H9 (cell line): ENCODE results near the gene FAM149A. TPM values are rescaled to one million over a fixed set of nuclear protein-coding genes. Genes with fewer than 3 reads are reported as not detected.

Source experiments
- DNase-seq: peaks from one replicate; pipeline ENCODE4 v3.0.0-alpha.2; 2017
- H2AFZ ChIP-seq: one replicate; pipeline ENCODE4 v1.6.1; 2013; ENCODE audit warnings: mild to moderate bottlenecking, low read length, control low read depth, moderate library complexity
- H2AK5ac ChIP-seq: 2 replicates; pipeline ENCODE4 v1.6.1; 2013; ENCODE audit warnings: low read length, control low read depth, mixed read lengths; ENCODE audit not compliant: insufficient read length
- H2BK120ac ChIP-seq: one replicate; pipeline ENCODE4 v1.6.1; 2013; ENCODE audit warnings: low read depth, mild to moderate bottlenecking, low read length, control low read depth, inconsistent platforms; ENCODE audit not compliant: poor library complexity, severe bottlenecking
- H2BK12ac ChIP-seq: 2 replicates; pipeline ENCODE4 v1.6.1; 2013; ENCODE audit warnings: low read length, control low read depth, mixed read lengths, low read depth; ENCODE audit not compliant: insufficient read length
- H2BK15ac ChIP-seq: 2 replicates; pipeline ENCODE4 v1.6.1; 2013; ENCODE audit warnings: low read depth, low read length, control low read depth
- H2BK20ac ChIP-seq: one replicate; pipeline ENCODE4 v1.6.1; 2013; ENCODE audit warnings: low read depth, mild to moderate bottlenecking, low read length, control low read depth, inconsistent platforms; ENCODE audit not compliant: poor library complexity, severe bottlenecking
- H2BK5ac ChIP-seq: 2 replicates; pipeline ENCODE4 v1.6.1; 2013; ENCODE audit warnings: low read length, control low read depth, mixed read lengths; ENCODE audit not compliant: insufficient read length
- H3K14ac ChIP-seq: 2 replicates; pipeline ENCODE4 v1.6.1; 2013; ENCODE audit warnings: low read length, control low read depth; ENCODE audit not compliant: insufficient read depth
- H3K18ac ChIP-seq: 2 replicates; pipeline ENCODE4 v1.6.1; 2013; ENCODE audit warnings: low read depth, mild to moderate bottlenecking, mixed read lengths, low read length, control low read depth; ENCODE audit not compliant: insufficient read length
- H3K23ac ChIP-seq: 2 replicates; pipeline ENCODE4 v1.6.1; 2013; ENCODE audit warnings: low read length, control low read depth, mixed read lengths, low read depth; ENCODE audit not compliant: insufficient read length
- H3K23me2 ChIP-seq: 2 replicates; pipeline ENCODE4 v1.6.1; 2013; ENCODE audit warnings: low read depth, mild to moderate bottlenecking, mixed read lengths, low read length, control low read depth; ENCODE audit not compliant: insufficient read length, poor library complexity, severe bottlenecking
- H3K27ac ChIP-seq: 2 replicates; pipeline ENCODE4 v1.5.1; 2013; ENCODE audit warnings: low read length, control low read depth, mixed read lengths, low read depth; ENCODE audit not compliant: insufficient read length
- H3K27me3 ChIP-seq: 2 replicates; pipeline ENCODE4 v1.6.1; 2013; ENCODE audit warnings: low read length, control low read depth, inconsistent platforms; ENCODE audit not compliant: insufficient read depth
- H3K4ac ChIP-seq: 2 replicates; pipeline ENCODE4 v1.6.1; 2013; ENCODE audit warnings: low read depth, mild to moderate bottlenecking, control low read depth, inconsistent platforms, low read length, moderate library complexity
- H3K4me1 ChIP-seq: 2 replicates; pipeline ENCODE4 v1.6.1; 2013; ENCODE audit warnings: low read length, control low read depth, inconsistent platforms; ENCODE audit not compliant: insufficient read depth
- H3K4me2 ChIP-seq: 2 replicates; pipeline ENCODE4 v1.6.1; 2013; ENCODE audit warnings: low read length, control low read depth, mixed read lengths; ENCODE audit not compliant: insufficient read length, insufficient read depth
- H3K56ac ChIP-seq: 2 replicates; pipeline ENCODE4 v1.6.1; 2013; ENCODE audit warnings: low read depth, mild to moderate bottlenecking, mixed read lengths, low read length, control low read depth; ENCODE audit not compliant: insufficient read length
- H3K79me1 ChIP-seq: 2 replicates; pipeline ENCODE4 v1.6.1; 2013; ENCODE audit warnings: low read depth, mild to moderate bottlenecking, moderate library complexity, low read length, control low read depth, inconsistent platforms; ENCODE audit not compliant: insufficient read depth, poor library complexity, severe bottlenecking
- H3K79me2 ChIP-seq: 2 replicates; pipeline ENCODE4 v1.6.1; 2013; ENCODE audit warnings: low read length, control low read depth, inconsistent platforms; ENCODE audit not compliant: insufficient read depth
- H3K9ac ChIP-seq: 2 replicates; pipeline ENCODE4 v1.6.1; 2013; ENCODE audit warnings: low read length, control low read depth, mixed read lengths; ENCODE audit not compliant: insufficient read length; ENCODE audit errors: extremely low read depth
- H3K9me3 ChIP-seq: one replicate; pipeline ENCODE4 v1.6.1; 2013; ENCODE audit warnings: low read depth, low read length, inconsistent platforms; ENCODE audit not compliant: control insufficient read depth
- H3T11ph ChIP-seq: one replicate; pipeline ENCODE4 v1.6.1; 2013; ENCODE audit warnings: mild to moderate bottlenecking, low read length, control low read depth, inconsistent platforms
- H4K20me1 ChIP-seq: one replicate; pipeline ENCODE4 v1.6.1; 2013; ENCODE audit not compliant: control insufficient read depth, insufficient read length, insufficient read depth
- H4K5ac ChIP-seq: 2 replicates; pipeline ENCODE4 v1.6.1; 2013; ENCODE audit warnings: low read depth, mild to moderate bottlenecking, mixed read lengths, low read length, control low read depth; ENCODE audit not compliant: insufficient read length
- H4K8ac ChIP-seq: replicated peaks from 2 replicates; pipeline ENCODE4 v1.6.1; 2013; ENCODE audit warnings: low read length, control low read depth, mixed read lengths, low read depth; ENCODE audit not compliant: insufficient read length
- H4K91ac ChIP-seq: 2 replicates; pipeline ENCODE4 v1.6.1; 2013; ENCODE audit warnings: low read depth, mild to moderate bottlenecking, moderate library complexity, mixed read lengths, low read length, control low read depth; ENCODE audit not compliant: insufficient read length
- H3K27ac Mint-ChIP-seq, 3 experiments: 2 replicates in 2 of 3; 3 replicates in 1 of 3; pipeline ENCODE4 v1.8.0; 2020 to 2021; ENCODE audit warnings: mixed read lengths in 3 of 3, mild to moderate bottlenecking in 1 of 3, moderate library complexity in 1 of 3
- H3K27me3 Mint-ChIP-seq: 2 replicates; pipeline ENCODE4 v1.8.0; 2021; ENCODE audit warnings: low read depth, mild to moderate bottlenecking, moderate library complexity, mixed read lengths
- H3K36me3 Mint-ChIP-seq, 3 experiments: 2 replicates in 2 of 3; 3 replicates in 1 of 3; pipeline ENCODE4 v1.8.0; 2020 to 2021; ENCODE audit warnings: low read depth in 3 of 3, mixed read lengths in 3 of 3; ENCODE audit not compliant: insufficient read depth in 1 of 3
- H3K4me1 Mint-ChIP-seq, 2 experiments: 2 replicates each; pipeline ENCODE4 v1.8.0; 2020; ENCODE audit warnings: mixed read lengths in 2 of 2
- H3K4me3 Mint-ChIP-seq, 2 experiments: 2 replicates in 1 of 2; 3 replicates in 1 of 2; pipeline ENCODE4 v1.8.0; 2020 to 2021; ENCODE audit warnings: mild to moderate bottlenecking in 2 of 2, mixed read lengths in 2 of 2, moderate library complexity in 1 of 2
- H3K9me3 Mint-ChIP-seq, 2 experiments: 2 replicates in 1 of 2; 3 replicates in 1 of 2; pipeline ENCODE4 v1.8.0; 2020; ENCODE audit warnings: mild to moderate bottlenecking in 2 of 2, mixed read lengths in 2 of 2, moderate library complexity in 1 of 2
- WGBS: extraction: QIAGEN DNeasy Blood & Tissue Kit; methylation state at CpG from one replicate; pipeline ENCODE4 v1.1.7; 2013; ENCODE audit warnings: missing lambda C conversion rate, low lambda C conversion rate, mixed read lengths; ENCODE audit not compliant: insufficient read length; ENCODE audit errors: extremely low coverage; 5-methylcytosine and 5-hydroxymethylcytosine counted together
- total RNA-seq: library from RNA; stranded (reverse); gene quantifications from 2 replicates; pipeline ENCODE4 v1.2.1, GENCODE V29; 2021
- TF ChIP-seq, protein P1 (sequence below): fragments of 200-600 bp; sonication (generic); conservative IDR thresholded peaks from 3 replicates; pipeline ENCODE4 v1.8.0; 2021; ENCODE audit warnings: antibody characterized with exemption, mild to moderate bottlenecking

FAM149A gene
- total RNA-seq, 1 experiment from 2014 or later = 5.9 TPM

DNA sequence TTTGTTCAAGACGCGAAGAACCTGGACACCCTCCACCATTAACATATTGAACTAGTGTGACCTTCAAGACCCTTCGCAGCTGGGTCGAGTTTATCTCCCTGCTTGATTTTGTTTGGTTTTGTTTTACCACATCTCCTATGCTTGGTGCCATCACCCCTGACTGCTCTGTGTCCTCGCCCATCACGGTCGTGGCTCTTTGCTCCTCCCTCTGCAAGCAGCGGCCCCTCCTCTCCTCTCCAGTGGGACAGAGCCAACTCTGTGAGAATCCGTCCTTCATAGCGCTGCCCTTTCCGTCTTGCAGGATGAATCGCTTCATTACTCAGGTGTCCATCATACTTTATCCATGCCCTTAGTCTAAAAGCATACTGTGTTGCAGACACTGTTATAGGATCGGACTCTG, 9.1 kb upstream of the FAM149A start:
- H3K23me2 ChIP-seq = no peaks in the 10 kb centered on the region
- Mint-ChIP-seq H3K27me3 (peaks cover 2% of the 10 kb centered on the region), H3K4me1 (peaks cover 6 to 8% of the 10 kb centered on the region in 2 experiments; a peak in 3 of 4 replicates), H3K4me3 (no peak overlapping the region), H3K9me3 (peaks cover 3 to 5% of the 10 kb centered on the region in 2 experiments; a peak in 3 of 5 replicates), H3K36me3 (no peaks in the 10 kb centered on the region), H3K27ac (no peak overlapping the region)
- H3K4ac ChIP-seq = no peak overlapping the region
- no peak overlapping the region for H3K56ac ChIP-seq
- no peaks in the 10 kb centered on the region for H3K79me1 ChIP-seq
- WGBS = no CpG with 5 or more reads among the region's 13 CpGs
- no peak overlapping the region for H3K23ac ChIP-seq
- no peak overlapping the region for H4K91ac ChIP-seq
- H3K27me3 ChIP-seq = no peaks in the 10 kb centered on the region
- TF ChIP-seq, protein P1, sequence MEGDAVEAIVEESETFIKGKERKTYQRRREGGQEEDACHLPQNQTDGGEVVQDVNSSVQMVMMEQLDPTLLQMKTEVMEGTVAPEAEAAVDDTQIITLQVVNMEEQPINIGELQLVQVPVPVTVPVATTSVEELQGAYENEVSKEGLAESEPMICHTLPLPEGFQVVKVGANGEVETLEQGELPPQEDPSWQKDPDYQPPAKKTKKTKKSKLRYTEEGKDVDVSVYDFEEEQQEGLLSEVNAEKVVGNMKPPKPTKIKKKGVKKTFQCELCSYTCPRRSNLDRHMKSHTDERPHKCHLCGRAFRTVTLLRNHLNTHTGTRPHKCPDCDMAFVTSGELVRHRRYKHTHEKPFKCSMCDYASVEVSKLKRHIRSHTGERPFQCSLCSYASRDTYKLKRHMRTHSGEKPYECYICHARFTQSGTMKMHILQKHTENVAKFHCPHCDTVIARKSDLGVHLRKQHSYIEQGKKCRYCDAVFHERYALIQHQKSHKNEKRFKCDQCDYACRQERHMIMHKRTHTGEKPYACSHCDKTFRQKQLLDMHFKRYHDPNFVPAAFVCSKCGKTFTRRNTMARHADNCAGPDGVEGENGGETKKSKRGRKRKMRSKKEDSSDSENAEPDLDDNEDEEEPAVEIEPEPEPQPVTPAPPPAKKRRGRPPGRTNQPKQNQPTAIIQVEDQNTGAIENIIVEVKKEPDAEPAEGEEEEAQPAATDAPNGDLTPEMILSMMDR = no peak
- no peak overlapping the region for H3K18ac ChIP-seq
- no peak overlapping the region for H3K27ac ChIP-seq
- no peak overlapping the region for H3K14ac ChIP-seq
- no peak overlapping the region for H2BK120ac ChIP-seq
- no peak overlapping the region for H3T11ph ChIP-seq
- H2BK20ac ChIP-seq = no peak overlapping the region
- no peak for DNase-seq
- H4K8ac ChIP-seq = no peak overlapping the region
- H4K20me1 ChIP-seq = no peaks in the 10 kb centered on the region
- no peaks in the 10 kb centered on the region for H3K79me2 ChIP-seq
- no peak overlapping the region for H3K4me2 ChIP-seq
- H3K4me1 ChIP-seq = no peaks in the 10 kb centered on the region
- no peak overlapping the region for H2BK12ac ChIP-seq
- H2AK5ac ChIP-seq = no peak overlapping the region
- no peak overlapping the region for H2BK5ac ChIP-seq
- H4K5ac ChIP-seq = no peak overlapping the region
- H3K9me3 ChIP-seq = no peaks in the 10 kb centered on the region
- H2BK15ac ChIP-seq = no peak overlapping the region
- H2AFZ ChIP-seq = no peak overlapping the region
- no peak overlapping the region for H3K9ac ChIP-seq
